AG04449 (cell line): ENCODE measurements around the gene CELF1.

Experiments used
- CTCF ChIA-PET: fragments of 350-600 bp; formaldehyde crosslinking; extraction: SDS; loops from one replicate; lab custom pipeline; 2021; ENCODE audit warnings: antibody characterized with exemption; lab: Yijun Ruan, JAX
- POLR2A ChIA-PET: fragments of 400-600, 350-600 bp; formaldehyde crosslinking; extraction: SDS; loops from one replicate; lab custom pipeline; 2020; ENCODE audit warnings: antibody characterized with exemption, inconsistent platforms; lab: Yijun Ruan, JAX
- DNase-seq: peaks from one replicate; pipeline ENCODE4 v3.0.0-alpha.2; 2010; ENCODE audit warnings: low read depth, low spot score
- H3K4me3 ChIP-seq: 2 replicates; pipeline ENCODE4 v1.5.1; 2011; ENCODE audit warnings: low read depth, mild to moderate bottlenecking, control low read depth, low read length
- TF ChIP-seq, protein P1 (sequence below): IDR thresholded peaks from one replicate; pipeline ENCODE4 v1.5.1; 2011; ENCODE audit warnings: mild to moderate bottlenecking, moderate library complexity, low read length, control low read depth, inconsistent platforms; ENCODE audit not compliant: insufficient read depth; ENCODE audit errors: missing control alignments

The CELF1 gene

DNA sequence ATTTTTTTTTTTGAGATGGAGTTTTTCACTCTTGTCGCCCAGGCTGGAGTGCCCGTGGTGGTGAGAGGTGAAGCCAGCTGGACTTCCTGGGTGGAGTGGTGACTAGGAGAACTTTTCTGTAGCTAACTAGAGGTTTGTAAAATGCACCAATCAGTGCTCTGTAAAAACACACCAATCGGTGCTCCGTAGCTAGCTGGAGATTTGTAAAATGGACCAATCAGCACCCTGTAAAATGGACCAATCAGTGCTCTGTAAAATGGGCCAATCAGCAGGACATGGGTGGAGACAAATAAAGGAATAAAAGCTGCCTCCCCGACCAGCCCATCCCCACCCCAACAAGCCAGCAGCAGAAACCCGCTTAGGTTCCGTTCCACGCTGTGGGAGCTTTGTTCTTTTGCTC lies 99.6 kb downstream of the CELF1 start:
- CTCF ChIA-PET = interaction anchor here (0.6 to 8.5 kb wide), 16 partner anchors 10 to 276 kb away, joined by 3 to 118 read pairs (median 4); partner anchors contain the start of genes ARFGAP2 and PTPMT1
- no peak for DNase-seq
- POLR2A ChIA-PET = no interaction called here
- H3K4me3 ChIP-seq = no peak overlapping the region
- TF ChIP-seq, protein P1, sequence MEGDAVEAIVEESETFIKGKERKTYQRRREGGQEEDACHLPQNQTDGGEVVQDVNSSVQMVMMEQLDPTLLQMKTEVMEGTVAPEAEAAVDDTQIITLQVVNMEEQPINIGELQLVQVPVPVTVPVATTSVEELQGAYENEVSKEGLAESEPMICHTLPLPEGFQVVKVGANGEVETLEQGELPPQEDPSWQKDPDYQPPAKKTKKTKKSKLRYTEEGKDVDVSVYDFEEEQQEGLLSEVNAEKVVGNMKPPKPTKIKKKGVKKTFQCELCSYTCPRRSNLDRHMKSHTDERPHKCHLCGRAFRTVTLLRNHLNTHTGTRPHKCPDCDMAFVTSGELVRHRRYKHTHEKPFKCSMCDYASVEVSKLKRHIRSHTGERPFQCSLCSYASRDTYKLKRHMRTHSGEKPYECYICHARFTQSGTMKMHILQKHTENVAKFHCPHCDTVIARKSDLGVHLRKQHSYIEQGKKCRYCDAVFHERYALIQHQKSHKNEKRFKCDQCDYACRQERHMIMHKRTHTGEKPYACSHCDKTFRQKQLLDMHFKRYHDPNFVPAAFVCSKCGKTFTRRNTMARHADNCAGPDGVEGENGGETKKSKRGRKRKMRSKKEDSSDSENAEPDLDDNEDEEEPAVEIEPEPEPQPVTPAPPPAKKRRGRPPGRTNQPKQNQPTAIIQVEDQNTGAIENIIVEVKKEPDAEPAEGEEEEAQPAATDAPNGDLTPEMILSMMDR = no peak

DNA sequence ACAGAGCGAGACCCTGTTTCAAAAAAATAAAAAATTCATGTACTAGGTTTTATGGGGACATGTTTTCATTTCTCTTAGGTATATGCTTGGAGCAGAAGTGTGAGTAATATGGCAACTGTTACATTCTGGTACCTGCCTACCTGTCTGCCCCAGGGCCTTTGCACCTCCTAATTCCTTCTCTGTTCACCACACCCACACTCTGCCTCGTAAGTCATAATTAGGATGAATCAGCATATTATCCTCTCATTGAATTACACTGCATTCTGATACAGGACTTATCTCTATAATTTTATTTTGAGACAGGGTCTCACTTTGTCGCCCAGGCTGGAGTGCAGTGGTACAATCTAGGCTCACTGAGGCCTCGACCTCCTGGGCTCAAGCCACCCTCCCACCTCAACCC lies 100.9 kb downstream of the CELF1 start:
- DNase-seq = no peak
- TF ChIP-seq, protein P1 = no peak
- H3K4me3 ChIP-seq = no peak overlapping the region
- ChIA-PET POLR2A (no interaction called here), CTCF (interaction anchor here (1.2 to 8.5 kb wide), 4 partner anchors 12 to 275 kb away, joined by 3 to 118 read pairs (median 22); partner anchors contain the start of gene ARFGAP2)

DNA sequence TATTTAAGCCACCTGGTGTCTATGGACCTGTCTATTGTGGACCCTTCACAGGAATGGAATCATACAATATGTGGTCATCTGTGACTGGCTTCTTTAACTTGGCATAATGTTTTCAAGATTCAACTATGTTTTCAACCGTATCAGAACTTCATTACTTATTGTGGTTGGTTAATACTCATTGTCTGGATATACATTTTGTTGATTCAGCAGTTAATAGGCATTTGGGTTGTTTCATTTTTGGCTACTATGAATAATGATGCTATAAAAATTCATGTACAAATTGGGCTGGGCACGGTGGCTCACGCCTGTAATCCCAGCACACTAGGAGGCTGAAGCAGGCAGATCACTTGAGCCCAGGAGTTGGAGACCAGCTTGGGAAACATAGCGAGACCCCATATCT lies 101.5 kb downstream of the CELF1 start:
- TF ChIP-seq, protein P1 = no peak
- DNase-seq = no peak
- POLR2A ChIA-PET = no interaction called here
- no peak overlapping the region for H3K4me3 ChIP-seq
- CTCF ChIA-PET = interaction anchor here (1.2 to 8.5 kb wide), 2 partner anchors 18 to 80 kb away, joined by 3 to 118 read pairs; no protein-coding TSS in a partner anchor

DNA sequence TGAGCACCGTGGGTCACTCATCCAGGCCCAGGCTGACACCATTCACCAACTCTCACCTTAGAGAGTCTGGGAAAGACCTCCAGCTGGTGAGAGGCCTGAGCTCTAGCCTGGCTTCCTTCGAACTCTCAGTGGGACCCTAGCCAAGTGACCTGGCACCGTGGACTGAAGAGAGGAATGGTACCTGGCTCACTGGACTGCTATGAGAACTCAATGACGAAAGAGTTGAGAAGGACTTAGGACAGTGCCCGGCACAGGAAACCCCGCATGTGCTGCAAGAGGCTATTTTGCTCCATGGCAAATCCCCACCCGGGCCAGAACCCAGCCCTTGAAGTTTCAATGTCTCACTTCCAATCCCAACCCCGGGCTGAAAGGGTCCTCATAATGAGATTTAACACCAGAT lies 103.4 kb downstream of the CELF1 start:
- CTCF ChIA-PET = interaction anchor here (0.9 to 8.5 kb wide), 3 partner anchors 12 to 78 kb away, joined by 3 to 118 read pairs (median 3); no protein-coding TSS in a partner anchor
- POLR2A ChIA-PET = no interaction called here
- TF ChIP-seq, protein P1 = no peak
- no peak for DNase-seq
- no peak overlapping the region for H3K4me3 ChIP-seq

DNA sequence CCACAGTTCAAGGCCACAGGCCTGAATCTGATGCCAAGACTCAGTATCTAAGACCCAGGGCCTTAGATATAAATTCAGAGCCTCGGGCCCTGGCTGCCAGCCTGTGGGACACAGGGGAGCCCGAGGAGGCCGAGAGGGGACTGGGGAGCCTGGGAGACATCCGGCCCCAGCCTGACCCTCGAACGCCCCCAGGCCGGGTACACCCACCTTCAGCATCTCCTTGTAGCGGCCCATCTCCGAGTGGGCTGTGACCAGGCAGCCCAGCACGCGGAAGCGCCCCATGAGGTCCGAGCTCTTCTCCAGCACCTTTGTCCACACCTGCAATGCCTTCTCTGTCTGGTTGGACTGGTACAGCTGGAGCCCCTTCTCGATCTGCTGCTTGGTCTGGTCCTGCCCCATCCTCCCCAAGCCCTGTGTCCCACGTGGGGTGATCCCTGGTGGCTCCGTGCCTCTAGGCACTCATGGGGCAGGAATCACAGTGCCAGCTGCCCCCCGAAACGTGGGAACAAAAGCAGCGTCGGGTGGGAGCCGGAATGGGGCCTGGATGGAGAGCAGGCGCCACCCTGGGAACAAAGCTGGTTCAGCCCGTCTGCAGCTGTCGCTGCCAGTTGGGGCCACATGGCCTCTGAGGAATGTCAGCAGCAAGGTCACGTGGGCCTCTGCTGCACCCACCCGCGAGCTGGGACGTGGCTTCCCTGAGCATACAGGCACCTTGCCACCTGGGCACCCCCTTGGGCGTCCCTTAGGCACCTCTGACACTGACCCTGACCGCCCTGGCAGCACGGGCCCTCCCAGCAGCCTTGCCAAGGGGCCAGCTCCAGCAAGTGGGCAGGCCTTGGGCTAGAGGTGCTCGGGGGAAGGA lies 104.1 kb downstream of the CELF1 start, which contains the start of gene RAPSN:
Gene RAPSN, minus strand, starts transcription at position 571 of the 862 bp plus-strand sequence. Its CDS starts 172 bp downstream, at position 399.
- TF ChIP-seq, protein P1 = no peak
- DNase-seq = no peak
- ChIA-PET CTCF (interaction anchor here (0.9 to 8.5 kb wide), 4 partner anchors 11 to 77 kb away, joined by 3 to 118 read pairs (median 3); no protein-coding TSS in a partner anchor), POLR2A (no interaction called here)
- H3K4me3 ChIP-seq = no peak within 1 kb of the TSS

DNA sequence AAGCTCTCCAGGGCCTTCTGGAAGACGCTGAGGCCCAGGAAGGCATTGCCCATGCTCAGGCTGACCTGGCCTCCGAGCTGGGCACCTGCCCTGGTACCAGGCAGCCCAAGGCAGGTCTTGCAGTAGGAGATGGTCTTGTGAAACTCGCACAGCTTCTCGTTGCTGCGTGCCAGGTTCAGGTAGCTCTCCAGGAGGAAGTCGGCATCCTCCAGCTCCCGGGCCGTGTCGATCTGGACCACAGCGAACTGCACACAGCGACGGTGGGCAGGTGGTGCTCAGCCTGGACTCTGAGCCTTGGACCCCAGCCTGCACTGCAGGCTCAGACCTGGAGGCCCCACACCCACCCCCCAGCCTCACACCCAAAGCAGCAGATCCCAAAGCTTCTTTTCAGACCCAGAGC lies 105.0 kb downstream of the CELF1 start:
- CTCF ChIA-PET = interaction anchor here (1.1 to 8.5 kb wide), 2 partner anchors 14 to 76 kb away, joined by 3 to 118 read pairs; no protein-coding TSS in a partner anchor
- no peak for DNase-seq
- no peak overlapping the region for H3K4me3 ChIP-seq
- TF ChIP-seq, protein P1 = no peak
- POLR2A ChIA-PET = interaction anchor here (0.8 kb wide), 1 partner anchor 10 kb away, joined by 3 read pairs; no protein-coding TSS in a partner anchor
